ENCODE results near the gene CAB39.

Gene CAB39

GRCh38 chr2:230690439-230690838, 22.2 kb upstream of the CAB39 start:
- no peak overlapping the region for H3K9ac ChIP-seq
- no peaks in the 10 kb centered on the region for H3K36me3 ChIP-seq (ENCODE audit: insufficient read depth)
- no peaks in the 10 kb centered on the region for H3K79me2 ChIP-seq (ENCODE audit: insufficient read depth, low read depth)
- H3K4me2 ChIP-seq = no peak overlapping the region
- H3K27ac ChIP-seq = no peak overlapping the region
- peaks cover 6% of the 10 kb centered on the region for H3K4me1 ChIP-seq (ENCODE audit: low read depth, poor library complexity, severe bottlenecking)
- H3K4me3 ChIP-seq (IDR thresholded peaks at IDR 0.05; ENCODE audit: insufficient read depth, low read depth, low read length) = no peak overlapping the region
- H3K27me3 ChIP-seq (ENCODE audit: insufficient read depth, low read depth) = no peaks in the 10 kb centered on the region
- no peak overlapping the region for H2AFZ ChIP-seq (ENCODE audit: low read depth)
- no peak for TF ChIP-seq CTCF (conservative IDR thresholded peaks at IDR 0.05; ENCODE audit: low read depth, low read length)
- H4K20me1 ChIP-seq (ENCODE audit: insufficient read depth) = no peaks in the 10 kb centered on the region

- H3K9ac ChIP-seq = no peak overlapping the region
- no peak overlapping the region for H3K4me2 ChIP-seq
- no peak overlapping the region for H2AFZ ChIP-seq (ENCODE audit: low read depth)
These were observed 21.5 kb upstream of the CAB39 start for GRCh38 chr2:230691005-230691647.

GRCh38 chr2:230692760-230693159, 19.9 kb upstream of the CAB39 start:
- TF ChIP-seq CTCF (conservative IDR thresholded peaks at IDR 0.05; ENCODE audit: low read depth, low read length) = no peak
- no peaks in the 10 kb centered on the region for H3K36me3 ChIP-seq (ENCODE audit: insufficient read depth)

More at GRCh38 chr2:230691005-230691647, 21.5 kb upstream of the CAB39 start:
- Histone ChIP-seq H3K27me3 (ENCODE audit: insufficient read depth, low read depth) (no peaks in the 10 kb centered on the region), H3K4me3 (IDR thresholded peaks at IDR 0.05; ENCODE audit: insufficient read depth, low read depth, low read length) (no peak overlapping the region), H3K4me1 (ENCODE audit: low read depth, poor library complexity, severe bottlenecking) (no peaks in the 10 kb centered on the region), H3K36me3 (ENCODE audit: insufficient read depth) (no peaks in the 10 kb centered on the region), H3K27ac (no peak overlapping the region), H4K20me1 (ENCODE audit: insufficient read depth) (no peaks in the 10 kb centered on the region), H3K79me2 (ENCODE audit: insufficient read depth, low read depth) (no peaks in the 10 kb centered on the region)
- TF ChIP-seq CTCF (conservative IDR thresholded peaks at IDR 0.05; ENCODE audit: low read depth, low read length) = no peak

GRCh38 chr2:230693411-230693810, 19.2 kb upstream of the CAB39 start:
- no peak overlapping the region for H3K4me2 ChIP-seq
- H3K9ac ChIP-seq = no peak overlapping the region
- H3K36me3 ChIP-seq (ENCODE audit: insufficient read depth) = no peaks in the 10 kb centered on the region
- H4K20me1 ChIP-seq (ENCODE audit: insufficient read depth) = no peaks in the 10 kb centered on the region
- H2AFZ ChIP-seq (ENCODE audit: low read depth) = no peak overlapping the region
- no peaks in the 10 kb centered on the region for H3K79me2 ChIP-seq (ENCODE audit: insufficient read depth, low read depth)
- no peak overlapping the region for H3K4me3 ChIP-seq (IDR thresholded peaks at IDR 0.05; ENCODE audit: insufficient read depth, low read depth, low read length)
- H3K4me1 ChIP-seq (ENCODE audit: low read depth, poor library complexity, severe bottlenecking) = no peaks in the 10 kb centered on the region
- no peaks in the 10 kb centered on the region for H3K27me3 ChIP-seq (ENCODE audit: insufficient read depth, low read depth)
- no peak overlapping the region for H3K27ac ChIP-seq
- no peak for TF ChIP-seq CTCF (conservative IDR thresholded peaks at IDR 0.05; ENCODE audit: low read depth, low read length)

More at GRCh38 chr2:230692760-230693159, 19.9 kb upstream of the CAB39 start:
- Histone ChIP-seq H3K27me3 (ENCODE audit: insufficient read depth, low read depth) (no peaks in the 10 kb centered on the region), H3K79me2 (ENCODE audit: insufficient read depth, low read depth) (no peaks in the 10 kb centered on the region), H3K9ac (no peak overlapping the region), H3K4me1 (ENCODE audit: low read depth, poor library complexity, severe bottlenecking) (no peaks in the 10 kb centered on the region), H4K20me1 (ENCODE audit: insufficient read depth) (no peaks in the 10 kb centered on the region), H2AFZ (ENCODE audit: low read depth) (no peak overlapping the region), H3K27ac (no peak overlapping the region), H3K4me3 (IDR thresholded peaks at IDR 0.05; ENCODE audit: insufficient read depth, low read depth, low read length) (no peak overlapping the region), H3K4me2 (no peak overlapping the region)
